SIG-M5 treated with dmso at 0.1 percent for 504 hours (cell line): ENCODE results near the gene RTKN2.
"Not testable (repeated sequence)": the region's sequence is repeated elsewhere in the genome, so short reads cannot be mapped to it uniquely, and the experiment has no call there.

Experiments
- DNase-seq: peaks from one replicate; lab custom pipeline; 2025; ENCODE audit not compliant: unreplicated experiment; lab: John Stamatoyannopoulos, UW

RTKN2 gene

DNA sequence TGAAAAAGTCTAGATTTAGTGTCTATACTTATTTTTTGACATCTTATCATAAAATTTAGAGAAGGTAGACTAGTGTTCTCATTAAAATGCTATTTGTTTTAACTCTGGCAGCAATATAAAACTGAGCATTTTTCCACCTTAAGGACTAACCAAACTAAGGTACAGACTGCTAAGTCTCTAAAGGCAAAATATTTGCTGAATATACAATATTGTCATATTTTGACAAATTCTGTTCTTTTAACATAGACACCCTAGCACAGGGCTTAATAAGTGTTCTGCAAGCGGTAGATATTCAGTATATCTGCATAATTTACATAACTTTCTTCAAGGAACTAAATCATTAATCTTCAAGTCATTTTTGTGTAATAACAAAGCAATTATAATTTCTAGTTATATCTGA lies 8.6 kb downstream of the RTKN2 start:
- DNase-seq: no peak

DNA sequence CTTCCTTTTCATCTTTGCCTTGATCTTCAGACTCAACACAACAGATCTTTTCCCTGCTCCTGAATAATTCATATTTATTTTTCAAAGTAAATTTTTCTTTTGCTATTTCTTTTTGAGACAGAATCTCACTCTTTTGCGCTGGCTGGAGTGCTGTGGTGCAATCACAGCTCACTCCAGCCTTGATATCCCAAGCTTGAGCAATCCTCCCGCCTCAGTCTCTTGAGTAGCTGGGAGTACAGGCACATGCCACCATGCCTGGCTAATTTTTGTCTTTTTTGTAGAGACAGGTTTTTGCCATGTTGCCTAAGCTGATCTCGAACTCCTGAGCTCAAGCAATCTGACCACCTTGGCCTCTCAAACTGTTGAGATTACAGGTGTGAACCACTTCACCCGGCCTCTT lies 9.2 kb downstream of the RTKN2 start:
- DNase-seq: no peak

GRCh38 chr10:62258926-62259325 lies 9.7 kb downstream of the RTKN2 start:
- no peak for DNase-seq

GRCh38 chr10:62253704-62254103 lies 14.9 kb downstream of the RTKN2 start:
- no peak for DNase-seq

- no peak for DNase-seq
Observed at GRCh38 chr10:62252051-62252450, 16.6 kb downstream of the RTKN2 start.

DNA sequence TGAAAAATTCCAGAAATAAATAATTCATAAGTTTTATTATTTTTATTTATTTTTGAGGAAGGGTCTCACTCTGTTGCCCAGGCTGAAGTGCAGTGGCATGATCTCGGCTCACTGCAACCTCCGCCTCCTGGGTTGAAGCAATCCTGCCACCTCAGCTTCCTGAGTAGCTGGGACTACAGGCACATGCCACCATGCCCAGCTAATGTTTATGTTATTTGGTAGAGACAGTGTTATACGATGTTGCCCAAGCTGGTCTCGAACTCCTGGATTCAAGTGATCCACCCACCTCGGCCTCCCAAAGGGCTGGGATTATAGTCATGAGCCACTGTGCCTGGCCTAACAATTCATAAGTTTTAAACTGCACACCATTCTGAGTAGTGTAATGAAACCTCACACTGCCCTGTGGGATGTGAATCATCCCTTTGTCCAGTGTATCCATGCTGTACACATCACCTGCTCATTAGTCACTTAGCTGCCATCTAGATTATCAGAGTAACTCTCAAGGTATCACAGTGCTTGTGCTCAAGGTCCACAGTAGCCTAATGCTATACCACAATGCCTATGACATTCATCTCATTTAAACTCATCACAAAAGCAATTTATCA lies 17.9 kb downstream of the RTKN2 start:
- DNase-seq: no peak

DNA sequence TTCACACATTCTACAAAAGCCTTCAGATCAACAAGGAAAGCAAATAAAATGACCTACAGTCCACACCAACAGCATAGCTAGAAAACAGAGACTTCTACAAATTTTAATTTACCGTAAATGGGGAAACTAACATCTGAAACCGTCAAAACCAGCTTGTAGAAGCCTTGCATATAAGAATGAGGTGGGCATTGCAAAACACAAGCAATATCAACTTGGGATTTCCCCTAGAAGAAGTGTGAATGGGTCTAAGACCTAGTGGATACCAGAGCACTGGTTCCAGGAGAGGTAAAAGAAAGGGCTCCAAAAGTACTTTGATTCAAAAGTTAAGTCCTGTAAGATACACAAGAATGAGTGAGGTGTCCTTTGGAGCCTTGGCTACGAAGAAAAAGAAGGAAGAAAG lies 18.7 kb downstream of the RTKN2 start:
- no peak for DNase-seq

DNA sequence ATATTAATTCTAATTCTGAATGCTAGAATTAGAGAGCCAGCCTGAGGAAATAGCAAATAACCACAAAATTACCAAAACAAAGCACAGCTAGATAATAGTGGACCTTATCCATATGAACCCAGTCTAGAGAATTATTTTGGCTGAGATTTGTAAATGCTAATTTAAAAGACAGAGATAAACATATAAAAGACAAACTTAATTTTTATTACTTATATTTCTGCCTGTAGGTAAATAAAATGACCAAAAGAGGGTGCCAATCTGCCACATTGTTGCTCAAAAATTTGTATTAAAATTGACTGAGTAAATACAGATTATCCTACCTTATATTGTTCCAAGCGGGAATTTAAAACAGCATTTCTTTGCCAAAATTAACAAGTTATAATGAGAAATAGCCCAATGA lies 20.2 kb downstream of the RTKN2 start:
- DNase-seq: no peak

DNA sequence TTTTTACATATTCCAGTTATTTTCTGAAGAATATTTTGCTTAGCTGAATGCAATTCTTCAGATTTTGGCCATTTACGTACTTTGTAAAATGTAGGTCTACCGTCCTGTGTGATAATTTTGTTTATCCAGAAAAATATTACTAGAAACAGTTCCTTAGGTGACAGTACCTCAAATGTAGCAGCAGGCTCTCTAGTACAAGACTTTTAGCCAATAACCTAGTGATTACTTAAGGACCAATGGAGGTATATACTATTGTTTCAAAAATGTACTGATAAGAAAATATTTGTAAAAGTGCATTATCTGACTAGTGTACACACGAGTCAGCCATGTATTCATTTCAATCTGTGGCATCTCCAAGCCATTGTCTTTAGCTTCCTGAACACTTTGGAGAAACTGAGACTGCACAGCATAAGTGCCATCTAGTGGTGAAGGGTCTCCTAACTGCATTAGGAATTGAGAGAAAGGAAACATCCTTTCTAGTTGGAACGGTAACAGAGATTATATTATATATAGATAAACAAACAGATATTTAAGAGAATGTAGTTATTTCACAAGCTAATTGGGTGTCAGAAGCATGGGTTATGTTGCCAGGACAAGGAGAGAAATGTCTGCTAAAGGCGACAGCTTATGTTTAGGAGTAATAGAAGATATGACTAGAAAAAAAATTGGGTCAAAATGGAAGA lies 23.7 kb downstream of the RTKN2 start:
- peak; percentile 67 for DNase-seq

GRCh38 chr10:62244088-62244487 lies 24.6 kb downstream of the RTKN2 start:
- peak; percentile 61 for DNase-seq

DNA sequence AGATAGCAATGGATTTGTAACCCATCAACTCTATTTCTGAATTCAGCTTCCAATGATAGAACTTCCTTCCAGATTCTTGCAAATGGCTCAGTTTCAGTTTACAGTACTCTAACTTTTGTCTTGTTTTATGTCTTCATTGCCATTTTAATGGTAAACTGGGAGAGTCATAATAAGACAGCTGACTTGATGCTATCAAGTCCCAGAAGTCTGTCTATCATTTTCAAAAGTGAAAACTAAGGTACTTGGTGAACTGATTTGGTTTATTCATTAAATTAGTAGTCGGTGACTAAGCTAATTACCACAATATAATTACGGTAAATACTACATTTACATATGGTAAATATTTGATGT lies 25.0 kb downstream of the RTKN2 start:
- DNase-seq: peak; percentile 67

DNA sequence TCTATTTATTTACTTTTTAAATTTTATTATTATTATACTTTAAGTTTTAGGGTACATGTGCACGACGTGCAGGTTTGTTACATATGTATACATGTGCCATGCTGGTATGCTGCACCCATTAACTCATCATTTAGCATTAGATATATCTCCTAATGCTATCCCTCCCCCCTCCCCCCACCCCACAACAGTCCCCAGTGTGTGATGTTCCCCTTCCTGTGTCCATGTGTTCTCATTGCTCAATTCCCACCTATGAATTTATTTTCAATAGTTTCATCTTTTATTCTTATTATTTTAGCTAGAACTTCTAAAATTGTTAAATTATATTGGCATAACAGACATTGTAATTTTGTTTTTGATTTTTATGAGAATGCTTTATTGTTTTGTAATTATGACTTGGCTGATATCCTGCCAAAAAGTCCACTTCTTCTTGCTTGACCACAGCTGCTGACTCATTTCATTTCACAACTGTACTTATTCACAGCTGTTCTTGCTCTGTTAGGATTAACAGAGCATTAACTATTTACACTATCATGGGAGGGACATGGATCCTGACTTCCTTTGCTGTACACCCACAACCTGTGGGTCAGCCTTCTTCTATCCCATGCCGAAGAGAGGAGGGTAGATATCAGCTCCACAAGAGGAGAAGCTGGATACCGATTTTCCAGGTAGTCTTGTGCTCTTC lies 25.5 kb downstream of the RTKN2 start:
- peak; percentile 72 for DNase-seq

DNA sequence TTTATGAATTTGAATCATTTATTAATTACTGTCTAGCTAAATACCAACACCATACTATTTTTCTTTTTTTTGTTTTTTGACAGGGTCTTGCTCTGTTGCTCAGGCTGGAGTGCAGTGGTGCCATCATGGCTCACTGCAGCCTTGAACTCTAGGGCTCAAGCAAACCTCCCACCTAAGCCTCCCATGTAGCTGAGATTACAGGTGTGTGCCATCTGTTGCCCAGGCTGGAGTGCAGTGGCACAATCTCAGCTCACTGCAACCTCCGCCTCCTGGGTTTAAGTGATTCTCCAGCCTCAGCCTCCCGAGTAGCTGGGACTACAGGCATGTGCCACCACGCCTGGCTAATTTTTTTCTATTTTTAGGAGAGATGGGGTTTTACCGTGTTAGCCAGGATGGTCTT lies 27.1 kb downstream of the RTKN2 start:
- not testable (repeated sequence) for DNase-seq

GRCh38 chr10:62239994-62240393 lies 28.6 kb downstream of the RTKN2 start:
- no peak for DNase-seq

DNA sequence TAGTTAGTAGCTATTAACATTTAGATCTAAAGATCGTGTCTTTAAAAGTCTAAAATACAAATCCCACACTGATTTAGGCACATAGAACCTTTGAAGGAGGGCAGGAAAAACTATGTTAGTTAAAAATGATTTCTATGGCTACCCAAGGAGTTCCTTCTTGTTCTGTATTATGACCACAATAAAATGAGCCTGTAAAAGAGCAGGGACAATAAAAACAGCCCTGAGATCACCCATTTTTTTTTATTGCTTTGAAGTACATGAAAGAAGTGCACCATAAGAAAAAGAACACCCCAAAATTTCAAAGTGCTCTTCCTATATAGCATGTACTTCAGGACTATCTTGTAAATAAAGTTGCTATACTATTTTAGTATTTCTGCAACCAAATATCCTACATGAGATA lies 29.8 kb downstream of the RTKN2 start:
- DNase-seq: no peak

GRCh38 chr10:62237966-62238365 lies 30.7 kb downstream of the RTKN2 start:
- DNase-seq: no peak

GRCh38 chr10:62237506-62237905 lies 31.1 kb downstream of the RTKN2 start:
- DNase-seq: no peak

GRCh38 chr10:62234077-62234605 lies 34.5 kb downstream of the RTKN2 start:
- no peak for DNase-seq

- no peak for DNase-seq
Observed at GRCh38 chr10:62233356-62234076, 35.1 kb downstream of the RTKN2 start.

DNA sequence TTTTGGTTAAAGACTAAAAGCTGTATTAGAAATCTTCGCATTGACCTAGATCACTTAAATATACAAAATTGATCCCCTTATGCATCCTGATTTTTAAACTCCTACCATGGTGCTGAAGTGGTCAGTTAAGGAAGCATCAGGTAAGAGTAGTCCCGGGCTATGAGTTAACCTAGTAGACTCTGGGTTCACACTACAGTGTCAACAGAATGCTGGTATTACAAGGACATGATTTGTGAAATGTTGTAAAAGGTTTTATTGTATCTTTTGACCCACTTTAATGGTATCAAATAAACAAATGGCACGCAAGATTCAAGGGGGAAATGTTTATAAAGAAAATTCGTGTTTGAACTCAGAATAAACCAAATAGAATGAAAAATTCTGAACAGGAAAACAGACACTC lies 36.8 kb downstream of the RTKN2 start:
- DNase-seq: no peak

DNA sequence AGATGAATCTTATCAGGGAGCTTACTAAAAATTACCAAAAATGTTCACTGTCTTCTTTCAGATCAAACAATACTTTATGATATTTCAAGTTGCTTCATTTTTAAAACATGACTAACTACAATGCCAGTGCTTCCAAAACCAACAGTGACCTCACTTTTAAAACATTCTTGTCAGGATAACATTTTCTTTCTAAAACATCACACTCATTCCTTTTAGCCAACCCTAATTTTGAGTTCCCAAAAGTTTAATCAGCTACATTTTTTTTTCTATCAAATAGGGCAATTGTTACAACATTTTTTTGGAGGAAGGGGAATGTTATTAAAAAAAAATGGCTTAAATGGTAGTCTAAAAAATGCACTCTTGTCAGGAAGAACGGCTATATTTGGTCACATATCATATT lies 37.3 kb downstream of the RTKN2 start:
- no peak for DNase-seq
